Stimulated activated CD4-positive, alpha-beta T cell treated with anti-CD3 and anti-CD28 coated beads, TNF-alpha, amount 100 ng/mL, for 24 hours (primary cell): ENCODE measurements around the gene MCL1.

Source experiments
- DNase-seq, 3 experiments: peaks; one replicate each; pipeline ENCODE4 v3.0.0-alpha.2; 2020; ENCODE audit warnings: low read depth in 3 of 3

Gene MCL1

DNA sequence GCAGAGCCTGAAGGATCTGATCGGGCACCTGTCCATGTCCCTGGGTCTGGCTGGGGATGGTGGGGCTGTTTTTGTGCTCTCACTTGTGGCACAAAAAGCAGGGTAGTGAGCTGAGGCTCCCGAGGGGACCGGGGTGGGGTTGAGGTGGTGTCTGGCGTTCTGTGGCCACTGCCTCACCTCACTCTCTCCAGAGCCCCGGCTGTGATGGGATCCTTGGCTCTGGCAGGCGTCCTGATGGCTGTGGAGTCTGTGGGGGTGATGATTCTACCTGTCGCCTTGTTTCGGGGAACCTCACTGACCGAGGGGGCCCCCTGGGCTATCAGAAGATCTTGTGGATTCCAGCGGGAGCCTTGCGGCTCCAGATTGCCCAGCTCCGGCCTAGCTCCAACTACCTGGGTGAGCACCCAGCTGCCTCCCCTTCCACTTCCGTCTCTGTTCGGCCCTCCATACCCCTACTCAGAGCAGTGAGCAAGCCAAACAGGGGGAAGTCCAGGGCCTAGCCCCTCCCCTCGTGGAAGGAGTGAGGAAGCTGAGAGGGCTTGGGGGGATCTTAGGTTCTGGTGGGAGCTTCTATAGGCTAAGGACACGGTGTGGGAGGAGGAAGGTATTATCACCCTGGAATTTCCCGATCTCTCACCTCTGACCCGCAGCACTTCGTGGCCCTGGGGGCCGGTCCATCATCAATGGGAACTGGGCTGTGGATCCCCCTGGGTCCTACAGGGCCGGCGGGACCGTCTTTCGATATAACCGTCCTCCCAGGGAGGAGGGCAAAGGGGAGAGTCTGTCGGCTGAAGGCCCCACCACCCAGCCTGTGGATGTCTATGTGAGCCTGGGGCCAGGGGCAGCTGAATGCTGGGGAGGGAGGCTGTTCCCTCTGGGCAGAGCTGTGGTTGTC, 23.2 kb downstream of the MCL1 start:
- DNase-seq: no peak

- DNase-seq: no peak
Measured at GRCh38 chr1:150555198-150555970, 24.0 kb downstream of the MCL1 start.

GRCh38 chr1:150554086-150554452, 25.3 kb downstream of the MCL1 start:
- no peak for DNase-seq

GRCh38 chr1:150553392-150554085, 25.9 kb downstream of the MCL1 start:
- no peak for DNase-seq

GRCh38 chr1:150552911-150553289, 26.5 kb downstream of the MCL1 start:
- DNase-seq: no peak

DNA sequence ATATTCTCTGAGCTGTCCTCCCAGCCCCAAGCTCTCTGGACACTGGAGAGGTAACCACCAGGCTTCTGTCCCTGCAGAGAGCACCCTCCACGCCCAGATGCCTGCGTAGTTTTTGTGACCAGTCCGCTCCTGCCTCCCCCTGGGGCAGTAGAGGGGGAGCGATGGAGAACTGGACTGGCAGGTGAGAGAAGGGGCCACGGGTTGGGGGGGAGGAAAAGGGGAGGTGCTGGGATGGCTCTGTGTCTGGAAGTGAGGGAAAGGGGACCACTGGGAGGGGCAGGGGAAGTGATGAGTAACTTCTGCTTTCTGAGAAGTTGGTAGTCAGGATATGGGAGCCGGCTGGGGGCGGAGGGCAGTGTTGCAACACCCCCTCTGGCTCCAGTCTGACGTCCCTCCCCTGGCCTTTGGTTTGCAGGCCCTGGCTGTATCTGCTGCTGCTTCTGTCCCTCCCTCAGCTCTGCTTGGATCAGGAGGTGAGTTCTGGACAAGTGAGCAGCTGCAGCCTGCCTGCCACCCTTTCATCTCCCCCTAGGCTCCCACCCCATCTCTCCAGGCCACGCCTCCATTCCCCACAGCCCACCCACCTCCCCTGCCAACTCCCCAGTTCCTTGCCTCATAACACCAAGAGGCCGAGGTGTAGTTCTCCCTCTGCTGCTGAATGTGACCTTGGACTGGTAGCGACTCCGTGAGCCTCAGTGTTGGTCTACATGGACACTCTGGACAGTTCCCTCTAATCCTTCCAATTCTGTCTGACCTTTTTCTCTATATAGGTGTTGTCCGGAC, 27.1 kb downstream of the MCL1 start:
- DNase-seq: no peak

DNA sequence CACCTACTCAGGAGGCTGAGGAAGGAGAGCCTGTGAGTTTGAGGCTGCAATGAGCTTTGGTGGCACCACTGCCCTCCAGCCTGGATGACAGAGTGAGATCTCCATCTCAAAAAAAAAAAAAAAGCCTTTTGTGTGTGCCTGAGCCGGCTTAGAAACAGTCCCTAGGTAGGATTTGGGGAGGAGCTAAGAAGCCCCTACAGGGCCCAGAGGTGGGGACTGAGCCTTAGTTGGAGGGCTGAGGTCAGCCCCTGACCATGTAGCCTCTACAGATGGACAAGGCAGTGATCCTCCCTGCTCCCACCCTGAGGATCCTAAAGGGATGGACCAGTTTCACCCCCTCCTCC, 27.7 kb downstream of the MCL1 start:
- DNase-seq: no peak

GRCh38 chr1:150551051-150551783, 28.2 kb downstream of the MCL1 start:
- no peak for DNase-seq

GRCh38 chr1:150550222-150551050, 29.0 kb downstream of the MCL1 start:
- no peak for DNase-seq

DNA sequence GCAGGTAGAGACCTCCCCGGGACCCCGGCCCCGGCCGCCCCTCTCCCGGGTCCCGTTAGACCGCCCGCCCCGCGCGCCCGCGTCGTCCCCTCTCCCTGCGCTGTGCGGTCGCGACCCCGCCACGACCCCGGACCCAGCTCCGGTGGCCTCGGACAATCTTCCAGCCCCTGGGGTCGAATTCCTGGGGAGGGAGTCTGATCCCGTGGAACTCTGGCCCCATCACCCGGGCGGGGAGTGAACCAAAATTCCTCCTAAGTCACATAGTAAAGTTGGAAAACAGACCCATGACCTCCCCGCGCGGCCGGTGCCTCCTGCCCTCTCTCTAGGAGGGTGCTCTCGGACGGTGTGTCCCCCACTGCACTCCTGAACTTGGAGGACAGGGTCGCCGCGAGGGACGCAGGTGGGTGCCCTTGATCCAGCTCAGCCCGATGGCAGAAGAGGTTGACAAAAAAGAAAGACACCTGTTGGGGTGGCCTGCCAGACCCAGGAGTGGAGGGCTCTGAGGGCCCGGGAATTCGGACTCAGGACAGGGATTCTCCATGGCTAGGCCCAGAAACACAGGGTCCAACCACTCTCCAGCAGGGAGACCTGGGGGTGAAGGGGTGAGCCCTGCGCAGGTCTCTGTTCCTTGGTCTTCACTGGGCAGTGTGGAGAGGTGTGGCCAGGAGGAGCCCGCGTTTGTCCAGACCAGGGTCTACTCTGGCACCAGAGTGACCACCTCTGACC, 29.8 kb downstream of the MCL1 start:
- DNase-seq: no peak

GRCh38 chr1:150548632-150549495, 30.5 kb downstream of the MCL1 start, which contains the start of gene ADAMTSL4:
Gene ADAMTSL4, plus strand, starts transcription at chr1:150549408. Its CDS starts 2,881 bp downstream, at chr1:150552289.
- no peak for DNase-seq

GRCh38 chr1:150548324-150548631, 31.1 kb downstream of the MCL1 start:
- DNase-seq: no peak

- no peak for DNase-seq
Measured at GRCh38 chr1:150546294-150546937, 33.0 kb downstream of the MCL1 start.

- no peak for DNase-seq
Measured at GRCh38 chr1:150545486-150546032, 33.9 kb downstream of the MCL1 start.

GRCh38 chr1:150544204-150544603, 35.2 kb downstream of the MCL1 start:
- no peak for DNase-seq

- DNase-seq: no peak
Measured at GRCh38 chr1:150543500-150544143, 35.8 kb downstream of the MCL1 start.
